Gastrocnemius medialis (tissue), 4 donors: Measurements from ENCODE around the gene USP20. TPM values are rescaled to one million over a fixed set of nuclear protein-coding genes. Genes with fewer than 3 reads are reported as not detected.
"Not testable (repeated sequence)": the region's sequence is repeated elsewhere in the genome, so short reads cannot be mapped to it uniquely, and the experiment has no call there.

Experiments
- ATAC-seq, 2 donors: fragments of 150-250 bp; one replicate each; pipeline ENCODE4 v1.9.1; 2016
- DNase-seq, 2 donors: peaks; one replicate each; pipeline ENCODE4 v3.0.0-alpha.2; 2019
- H3K27ac ChIP-seq, 4 donors: fragments of 200-600 bp; sonication (generic); 1 replicate in 1 of 4; 2 replicates in 3 of 4; pipeline ENCODE4 v1.5.1; 2016 to 2018; ENCODE audit warnings: mild to moderate bottlenecking in 2 of 4, moderate library complexity in 1 of 4
- H3K27me3 ChIP-seq, 3 donors: fragments of 200-600 bp; sonication (generic) in 2 of 3; 1 replicate in 1 of 3; 2 replicates in 2 of 3; pipeline versions ENCODE4 v1.5.1 to v1.6.0; 2016 to 2019; ENCODE audit warnings: mild to moderate bottlenecking in 1 of 3, moderate library complexity in 1 of 3
- H3K36me3 ChIP-seq, 2 donors: fragments of 200-600 bp; sonication (generic) in 1 of 2; one replicate each; pipeline ENCODE4 v1.5.1; 2017 to 2018
- H3K4me1 ChIP-seq, 2 donors: fragments of 200-600 bp; sonication (generic) in 1 of 2; one replicate each; pipeline ENCODE4 v1.5.1; 2016 to 2017; ENCODE audit warnings: mild to moderate bottlenecking in 2 of 2
- H3K4me3 ChIP-seq, 4 donors: fragments of 200-600 bp; sonication (generic) in 3 of 4; 1 replicate in 1 of 4; 2 replicates in 3 of 4; pipeline ENCODE4 v1.5.1; 2016 to 2019; ENCODE audit warnings: mild to moderate bottlenecking in 2 of 4
- H3K9me3 ChIP-seq, 3 donors: fragments of 200-600 bp; sonication (generic) in 2 of 3; 1 replicate in 1 of 3; 2 replicates in 2 of 3; pipeline ENCODE4 v1.5.1; 2016 to 2019
- POLR2A ChIP-seq, 2 donors: fragments of 450-650 bp; IDR thresholded peaks; one replicate each; pipeline ENCODE4 v1.6.1; 2017; ENCODE audit warnings: antibody characterized with exemption in 2 of 2, mild to moderate bottlenecking in 2 of 2, moderate library complexity in 2 of 2
- in situ Hi-C, 4 donors: fragments of 200-750 bp; cut with MboI; loops; one replicate each; pipeline versions ENCODE4 v1.15.0 to v1.8.0; 2017; ENCODE audit warnings: low sequenced_read_pairs in 4 of 4
- intact Hi-C: fragments of 100-400 bp; cut with DNase I; formaldehyde crosslinking; loops from one replicate; pipeline ENCODE4 v1.15.1; 2023; ENCODE audit warnings: low total_unique reads
- total RNA-seq, 4 donors: library from RNA; depleted of rRNA; stranded (reverse); fragments of >200 nt; gene quantifications; one replicate each; pipeline versions ENCODE4 v1.1.0 to v1.2.3, GENCODE V29; 2016
- TF ChIP-seq, protein P1 (sequence below), 5 experiments: fragments of 450-650 bp in 3 of 5; fragments of 200-600 bp in 2 of 5; sonication (generic) in 2 of 5; IDR thresholded peaks in 4 of 5; conservative IDR thresholded peaks in 1 of 5; 1 replicate in 4 of 5; 2 replicates in 1 of 5; pipeline ENCODE4 v1.5.1; 2016 to 2019; ENCODE audit warnings: antibody characterized with exemption in 5 of 5, mild to moderate bottlenecking in 3 of 5, moderate library complexity in 3 of 5

The USP20 gene
- total RNA-seq = 10 to 100 TPM; 13.4 to 25.4 (median 18.6) TPM

- H3K4me3 ChIP-seq = peak within 1 kb of the TSS; percentile 94 to 100 (median 98)
- peak within 1 kb of the TSS; percentile 78 to 95 (median 90) for H3K27ac ChIP-seq
- no peaks in the 10 kb centered on the region for H3K9me3 ChIP-seq
- H3K4me1 ChIP-seq = peaks cover 24 to 28% of the 10 kb centered on the region in 2 donors
- peak; percentile 91 to 97 for TF ChIP-seq POLR2A (IDR thresholded peaks at IDR 0.05)
- TF ChIP-seq, protein P1, sequence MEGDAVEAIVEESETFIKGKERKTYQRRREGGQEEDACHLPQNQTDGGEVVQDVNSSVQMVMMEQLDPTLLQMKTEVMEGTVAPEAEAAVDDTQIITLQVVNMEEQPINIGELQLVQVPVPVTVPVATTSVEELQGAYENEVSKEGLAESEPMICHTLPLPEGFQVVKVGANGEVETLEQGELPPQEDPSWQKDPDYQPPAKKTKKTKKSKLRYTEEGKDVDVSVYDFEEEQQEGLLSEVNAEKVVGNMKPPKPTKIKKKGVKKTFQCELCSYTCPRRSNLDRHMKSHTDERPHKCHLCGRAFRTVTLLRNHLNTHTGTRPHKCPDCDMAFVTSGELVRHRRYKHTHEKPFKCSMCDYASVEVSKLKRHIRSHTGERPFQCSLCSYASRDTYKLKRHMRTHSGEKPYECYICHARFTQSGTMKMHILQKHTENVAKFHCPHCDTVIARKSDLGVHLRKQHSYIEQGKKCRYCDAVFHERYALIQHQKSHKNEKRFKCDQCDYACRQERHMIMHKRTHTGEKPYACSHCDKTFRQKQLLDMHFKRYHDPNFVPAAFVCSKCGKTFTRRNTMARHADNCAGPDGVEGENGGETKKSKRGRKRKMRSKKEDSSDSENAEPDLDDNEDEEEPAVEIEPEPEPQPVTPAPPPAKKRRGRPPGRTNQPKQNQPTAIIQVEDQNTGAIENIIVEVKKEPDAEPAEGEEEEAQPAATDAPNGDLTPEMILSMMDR (IDR thresholded peaks at IDR 0.05 in 4 of 5, conservative IDR thresholded peaks at IDR 0.05 in 1 of 5) = no peak
- intact Hi-C loops (loop anchor here (1.0 to 5.0 kb wide), 4 partner anchors 11 to 857 kb away; partner anchors contain the start of genes EXOSC2, GPR107, TOR1A and TOR1B), in situ Hi-C loops (no loop called here)
- H3K27me3 ChIP-seq = no peaks in the 10 kb centered on the region
- peaks cover 0 to 34% of the 10 kb centered on the region in 2 donors for H3K36me3 ChIP-seq
- DNase-seq (peak; percentile 92 to 94), ATAC-seq (peak; percentile 98 to 99)
Measured at GRCh38 chr9:129835128-129835859, at the start of gene USP20, which contains the start of gene C9orf78. USP20 (plus strand) TSS chr9:129835458; CDS start chr9:129852556, 17,098 bp downstream. C9orf78 (minus strand) TSS chr9:129835275; CDS start chr9:129835221, 54 bp downstream.

GRCh38 chr9:129785866-129786265 is 49.4 kb upstream of the USP20 start:
- intact Hi-C loops = no loop called here

GRCh38 chr9:129786481-129786880 is 48.8 kb upstream of the USP20 start:
- Histone ChIP-seq H3K27ac (no peak overlapping the region), H3K4me3 (no peak overlapping the region), H3K4me1 (no peaks in the 10 kb centered on the region), H3K9me3 (no peaks in the 10 kb centered on the region), H3K27me3 (peaks cover 0 to 6% (median 5%) of the 10 kb centered on the region in 3 donors), H3K36me3 (no peaks in the 10 kb centered on the region)
- ATAC-seq = no peak
- DNase-seq = no peak
- in situ Hi-C loops (loop anchor here (10.0 to 25.0 kb wide), 6 partner anchors 52 to 652 kb away; partner anchors contain the start of genes ASB6 (in 2 of the 4) and NTMT1 (in 1 of the 4)), intact Hi-C loops (no loop called here)
- no peak for TF ChIP-seq POLR2A (IDR thresholded peaks at IDR 0.05)
- TF ChIP-seq, protein P1 (IDR thresholded peaks at IDR 0.05 in 4 of 5, conservative IDR thresholded peaks at IDR 0.05 in 1 of 5) = no peak

More at GRCh38 chr9:129785866-129786265, 49.4 kb upstream of the USP20 start:
- H3K27me3 ChIP-seq = peaks cover 0 to 6% (median 5%) of the 10 kb centered on the region in 3 donors
- no peaks in the 10 kb centered on the region for H3K36me3 ChIP-seq
- no peaks in the 10 kb centered on the region for H3K4me1 ChIP-seq
- DNase-seq (no peak), ATAC-seq (no peak)
- H3K9me3 ChIP-seq = no peaks in the 10 kb centered on the region
- no peak overlapping the region for H3K4me3 ChIP-seq
- no peak overlapping the region for H3K27ac ChIP-seq
- TF ChIP-seq, protein P1 (IDR thresholded peaks at IDR 0.05 in 4 of 5, conservative IDR thresholded peaks at IDR 0.05 in 1 of 5) = no peak
- TF ChIP-seq POLR2A (IDR thresholded peaks at IDR 0.05) = no peak
- in situ Hi-C loops = loop anchor here (10.0 to 25.0 kb wide), 6 partner anchors 51 to 651 kb away; partner anchors contain the start of genes ASB6 (in 2 of the 4) and NTMT1 (in 1 of the 4)

DNA sequence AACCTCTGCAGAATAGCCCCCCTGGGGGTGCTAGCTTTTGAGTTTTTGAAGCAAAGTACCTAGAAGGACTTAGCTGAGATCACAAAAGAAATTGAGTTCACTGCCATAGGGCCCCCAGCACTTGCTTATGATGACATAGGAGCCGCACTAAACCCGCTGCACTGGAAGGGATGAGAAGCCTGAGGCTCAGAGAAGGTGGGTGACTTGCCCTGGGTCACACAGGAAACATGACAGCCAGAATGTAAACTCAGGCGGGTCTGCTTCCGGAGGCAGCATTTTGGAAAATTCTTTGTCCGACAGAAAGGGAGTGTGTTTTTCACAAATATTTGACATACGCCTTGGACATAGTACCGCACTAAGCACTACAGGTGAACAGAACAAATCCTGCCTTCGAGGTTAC is 40.7 kb upstream of the USP20 start:
- in situ Hi-C loops = loop anchor here in 2 of 4 donors (10.0 to 25.0 kb wide), 3 partner anchors 157 to 660 kb away; partner anchors contain the start of genes ASB6 (in 1 of the 2) and NTMT1 (in 1 of the 2)
- H3K27ac ChIP-seq = no peak overlapping the region

GRCh38 chr9:129796029-129796428 is 39.2 kb upstream of the USP20 start:
- H3K27me3 ChIP-seq, H3K9me3 ChIP-seq, H3K4me1 ChIP-seq, ATAC-seq, intact Hi-C loops, H3K4me3 ChIP-seq, DNase-seq, H3K36me3 ChIP-seq, H3K27ac ChIP-seq: not testable (repeated sequence)
- in situ Hi-C loops = loop anchor here in 2 of 4 donors (10.0 to 25.0 kb wide), 3 partner anchors 159 to 661 kb away; partner anchors contain the start of genes ASB6 (in 1 of the 2) and NTMT1 (in 1 of the 2)

More for the DNA sequence above, 40.7 kb upstream of the USP20 start:
- intact Hi-C loops = no loop called here
- ATAC-seq (no peak), DNase-seq (no peak)
- Histone ChIP-seq H3K36me3 (no peaks in the 10 kb centered on the region), H3K9me3 (no peaks in the 10 kb centered on the region), H3K4me1 (no peaks in the 10 kb centered on the region), H3K27me3 (no peaks in the 10 kb centered on the region), H3K4me3 (no peak overlapping the region)
- TF ChIP-seq POLR2A (IDR thresholded peaks at IDR 0.05) = no peak
- TF ChIP-seq, protein P1 (IDR thresholded peaks at IDR 0.05 in 4 of 5, conservative IDR thresholded peaks at IDR 0.05 in 1 of 5) = no peak
